ENCODE results near the gene RHEB.

Gene RHEB

GRCh38 chr7:151436446-151437158, 83.1 kb downstream of the RHEB start:
- Mint-ChIP-seq H3K9me3 (no peaks in the 10 kb centered on the region), H3K4me3 (no peak overlapping the region), H3K4me1 (peaks cover 20 to 35% of the 10 kb centered on the region in 2 donors), H3K27me3 (peaks cover 25 to 33% of the 10 kb centered on the region in 2 donors), H3K27ac (no peak overlapping the region), H3K36me3 (no peaks in the 10 kb centered on the region)
- no peak for DNase-seq
- no peak for ATAC-seq (replicated peaks)

- Mint-ChIP-seq H3K36me3 (no peaks in the 10 kb centered on the region), H3K27me3 (peaks cover 21 to 36% of the 10 kb centered on the region in 2 donors), H3K27ac (no peak overlapping the region), H3K4me1 (peaks cover 16 to 28% of the 10 kb centered on the region in 2 donors), H3K9me3 (no peaks in the 10 kb centered on the region), H3K4me3 (no peak overlapping the region)
- DNase-seq (no peak), ATAC-seq (replicated peaks) (no peak)
Measured at GRCh38 chr7:151435971-151436370, 83.7 kb downstream of the RHEB start.

DNA sequence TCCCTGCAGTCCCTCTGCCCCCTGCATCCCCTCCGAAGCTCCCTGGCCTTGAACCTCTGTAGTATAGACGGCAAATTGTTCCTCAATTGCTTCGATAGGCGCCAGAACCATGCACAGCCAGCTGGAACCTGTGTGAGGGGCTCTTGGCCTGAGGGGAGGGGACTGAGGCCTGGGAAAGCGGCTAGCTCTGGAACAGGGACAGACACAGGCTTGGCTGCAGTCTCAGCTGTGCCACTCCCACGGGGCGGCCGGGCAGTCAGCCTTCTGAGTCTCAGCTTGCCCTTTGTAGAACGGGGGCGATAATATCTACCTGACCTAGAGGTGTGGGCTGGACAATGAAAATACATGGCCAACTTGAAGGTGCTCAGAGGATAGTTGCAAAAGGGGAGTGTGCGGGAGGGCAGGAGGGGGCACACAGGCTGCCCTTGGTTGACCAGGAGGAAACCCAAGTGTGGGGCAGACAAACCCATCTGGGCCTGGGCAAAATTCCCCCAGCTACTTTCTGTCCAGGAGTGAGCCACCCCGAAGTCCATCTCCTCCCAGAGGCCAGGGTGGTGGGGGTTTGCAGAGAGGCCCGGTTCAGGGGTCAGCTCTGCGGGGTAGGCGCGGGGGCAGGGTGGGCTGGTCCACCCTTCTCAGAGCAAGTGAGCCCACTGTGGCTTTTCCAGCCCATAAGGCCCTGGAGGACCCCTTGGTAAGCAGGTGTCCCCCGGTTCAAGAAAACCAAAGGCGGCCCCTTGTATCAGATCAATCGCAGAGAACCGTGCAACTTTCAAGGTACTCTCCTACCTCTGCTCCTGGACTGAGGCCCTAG, 84.4 kb downstream of the RHEB start:
- Mint-ChIP-seq H3K27ac (no peak overlapping the region), H3K9me3 (no peaks in the 10 kb centered on the region), H3K4me1 (peaks cover 14 to 25% of the 10 kb centered on the region in 2 donors), H3K4me3 (no peak overlapping the region), H3K36me3 (no peaks in the 10 kb centered on the region), H3K27me3 (peaks cover 15 to 30% of the 10 kb centered on the region in 2 donors)
- DNase-seq (no peak), ATAC-seq (replicated peaks) (no peak)

GRCh38 chr7:151434549-151434948, 85.1 kb downstream of the RHEB start:
- H3K27me3 Mint-ChIP-seq: peaks cover 11 to 22% of the 10 kb centered on the region in 2 donors
- no peaks in the 10 kb centered on the region for H3K36me3 Mint-ChIP-seq
- DNase-seq (no peak), ATAC-seq (replicated peaks) (no peak)
- H3K4me1 Mint-ChIP-seq: peaks cover 19 to 25% of the 10 kb centered on the region in 2 donors
- no peaks in the 10 kb centered on the region for H3K9me3 Mint-ChIP-seq
- H3K4me3 Mint-ChIP-seq: no peak overlapping the region
- no peak overlapping the region for H3K27ac Mint-ChIP-seq

- DNase-seq (no peak), ATAC-seq (replicated peaks) (no peak)
- no peaks in the 10 kb centered on the region for H3K9me3 Mint-ChIP-seq
- H3K4me1 Mint-ChIP-seq: peaks cover 19 to 22% of the 10 kb centered on the region in 2 donors
- no peaks in the 10 kb centered on the region for H3K36me3 Mint-ChIP-seq
- peaks cover 9 to 15% of the 10 kb centered on the region in 2 donors for H3K27me3 Mint-ChIP-seq
- no peak overlapping the region for H3K4me3 Mint-ChIP-seq
- no peak overlapping the region for H3K27ac Mint-ChIP-seq
Measured at GRCh38 chr7:151433721-151434400, 85.8 kb downstream of the RHEB start.

DNA sequence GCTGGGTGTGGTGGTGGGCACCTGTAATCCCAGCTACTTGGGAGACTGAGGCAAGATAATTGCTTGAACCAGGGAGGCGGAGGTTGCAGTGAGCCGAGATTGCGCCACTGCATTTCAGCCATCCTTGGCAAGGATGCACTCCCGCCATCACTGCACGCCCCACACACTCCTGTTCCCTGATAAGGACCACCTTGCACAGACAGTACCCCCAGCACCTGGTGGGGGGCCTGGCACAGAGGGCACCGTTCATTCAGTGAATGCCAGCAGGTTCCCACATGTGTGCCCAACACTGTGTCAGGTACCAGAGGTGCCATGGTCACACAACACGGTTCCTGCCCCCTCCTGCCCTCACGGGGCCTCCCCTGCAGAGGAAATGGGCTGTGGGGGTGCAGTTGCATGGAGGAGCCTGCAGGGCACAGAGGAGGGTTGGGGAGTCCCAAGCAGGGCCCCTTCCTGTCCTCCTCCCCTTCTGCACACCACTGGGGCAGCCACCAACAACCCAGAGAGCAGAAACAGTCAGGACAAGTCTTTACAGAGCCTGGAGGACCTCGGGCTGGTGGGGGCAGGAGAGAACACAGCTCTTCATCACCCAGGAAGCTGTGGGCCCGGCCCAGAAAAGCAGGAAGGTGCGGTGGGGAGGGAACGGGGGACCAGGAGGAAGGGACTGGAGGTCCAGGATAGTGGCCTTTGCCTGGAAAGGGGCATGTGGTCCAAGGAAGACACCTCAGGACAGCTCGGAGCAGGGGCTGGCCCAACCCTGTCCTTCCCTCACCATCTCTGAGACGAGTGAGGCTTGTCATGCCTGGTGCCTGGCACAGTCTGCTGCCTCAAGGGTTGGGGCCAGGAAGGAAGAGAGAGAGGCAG, 86.8 kb downstream of the RHEB start:
- Mint-ChIP-seq H3K27ac (peak overlapping the region; percentile 62), H3K36me3 (no peaks in the 10 kb centered on the region), H3K27me3 (peaks cover 14 to 21% of the 10 kb centered on the region in 2 donors), H3K4me1 (peaks cover 19 to 27% of the 10 kb centered on the region in 2 donors), H3K4me3 (no peak overlapping the region), H3K9me3 (no peaks in the 10 kb centered on the region)
- ATAC-seq (replicated peaks) (peak; percentile 82 to 94), DNase-seq (peak; percentile 37)

DNA sequence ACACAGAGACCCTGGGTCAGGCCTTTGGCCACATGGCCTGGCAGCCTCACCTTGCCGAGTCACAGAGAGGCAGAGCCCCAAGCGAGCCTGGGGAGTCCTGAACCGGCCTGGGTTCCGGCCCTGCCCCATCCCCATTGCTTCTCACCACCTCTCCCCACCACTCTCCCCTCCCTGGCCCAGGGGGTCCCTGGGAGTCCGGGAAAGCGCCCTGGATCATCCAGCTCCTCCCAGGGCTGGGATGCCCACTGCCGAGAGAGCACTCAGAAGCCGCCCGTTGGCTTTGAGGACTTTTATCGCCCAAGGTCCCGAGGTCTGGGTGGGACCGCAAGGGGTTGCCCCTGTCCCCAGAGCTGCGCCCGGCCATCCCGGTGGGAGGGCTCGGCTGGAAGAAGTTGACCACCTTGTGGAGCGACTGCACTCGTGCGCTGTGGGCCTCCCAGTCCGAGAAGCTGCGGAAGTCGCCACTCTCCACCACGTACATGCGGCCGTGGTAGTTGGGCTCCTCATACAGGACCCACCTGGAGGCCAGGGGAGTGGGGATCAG, 87.9 kb downstream of the RHEB start:
- Mint-ChIP-seq H3K4me1 (peaks cover 19 to 27% of the 10 kb centered on the region in 2 donors), H3K27ac (no peak overlapping the region), H3K9me3 (no peaks in the 10 kb centered on the region), H3K27me3 (peaks cover 19 to 26% of the 10 kb centered on the region in 2 donors), H3K36me3 (no peaks in the 10 kb centered on the region), H3K4me3 (no peak overlapping the region)
- no peak for ATAC-seq (replicated peaks)
- DNase-seq: no peak

GRCh38 chr7:151431281-151431767, 88.4 kb downstream of the RHEB start:
- H3K27ac Mint-ChIP-seq: no peak overlapping the region
- H3K27me3 Mint-ChIP-seq: peaks cover 24 to 30% of the 10 kb centered on the region in 2 donors
- peaks cover 19 to 27% of the 10 kb centered on the region in 2 donors for H3K4me1 Mint-ChIP-seq
- no peaks in the 10 kb centered on the region for H3K36me3 Mint-ChIP-seq
- H3K9me3 Mint-ChIP-seq: no peaks in the 10 kb centered on the region
- DNase-seq: no peak
- H3K4me3 Mint-ChIP-seq: no peak overlapping the region
- no peak for ATAC-seq (replicated peaks)

GRCh38 chr7:151430391-151431205, 89.1 kb downstream of the RHEB start:
- Mint-ChIP-seq H3K27ac (no peak overlapping the region), H3K4me1 (peaks cover 19 to 27% of the 10 kb centered on the region in 2 donors), H3K4me3 (no peak overlapping the region), H3K27me3 (peaks cover 24 to 30% of the 10 kb centered on the region in 2 donors), H3K36me3 (no peaks in the 10 kb centered on the region), H3K9me3 (no peaks in the 10 kb centered on the region)
- ATAC-seq (replicated peaks): no peak
- no peak for DNase-seq

- H3K27ac Mint-ChIP-seq: peak overlapping the region; percentile 76
- no peaks in the 10 kb centered on the region for H3K9me3 Mint-ChIP-seq
- DNase-seq (no peak), ATAC-seq (replicated peaks) (peak; percentile 19 to 33)
- peak overlapping the region in 1 of 2 donors; percentile 28 for H3K4me3 Mint-ChIP-seq
- no peaks in the 10 kb centered on the region for H3K36me3 Mint-ChIP-seq
- peaks cover 24 to 30% of the 10 kb centered on the region in 2 donors for H3K27me3 Mint-ChIP-seq
- peaks cover 19 to 27% of the 10 kb centered on the region in 2 donors for H3K4me1 Mint-ChIP-seq
Measured at GRCh38 chr7:151429560-151430331, 89.9 kb downstream of the RHEB start.

- no peaks in the 10 kb centered on the region for H3K9me3 Mint-ChIP-seq
- ATAC-seq (replicated peaks) (no peak), DNase-seq (no peak)
- H3K4me1 Mint-ChIP-seq: peaks cover 19 to 27% of the 10 kb centered on the region in 2 donors
- peaks cover 28 to 30% of the 10 kb centered on the region in 2 donors for H3K27me3 Mint-ChIP-seq
- H3K27ac Mint-ChIP-seq: no peak overlapping the region
- H3K36me3 Mint-ChIP-seq: no peaks in the 10 kb centered on the region
- H3K4me3 Mint-ChIP-seq: no peak overlapping the region
Measured at GRCh38 chr7:151429237-151429559, 90.5 kb downstream of the RHEB start.

Measured in stimulated activated naive B cell treated with anti-CD40 and anti-IgM and Interleukin-4, amounts not matched to agents 10 μg/mL and 1 μg/mL and 100 μg/mL, for 72 hours (primary cell).